GM12873 (cell line): Measurements from ENCODE around the gene ZMYND8.

Experiments used
- TF ChIP-seq, protein P1 (sequence below): IDR thresholded peaks from 2 replicates; pipeline ENCODE4 v1.5.1; 2012; ENCODE audit warnings: low read depth, mild to moderate bottlenecking, moderate library complexity, low read length, control low read depth; ENCODE audit not compliant: insufficient read depth; ENCODE audit errors: missing control alignments

ZMYND8 gene

DNA sequence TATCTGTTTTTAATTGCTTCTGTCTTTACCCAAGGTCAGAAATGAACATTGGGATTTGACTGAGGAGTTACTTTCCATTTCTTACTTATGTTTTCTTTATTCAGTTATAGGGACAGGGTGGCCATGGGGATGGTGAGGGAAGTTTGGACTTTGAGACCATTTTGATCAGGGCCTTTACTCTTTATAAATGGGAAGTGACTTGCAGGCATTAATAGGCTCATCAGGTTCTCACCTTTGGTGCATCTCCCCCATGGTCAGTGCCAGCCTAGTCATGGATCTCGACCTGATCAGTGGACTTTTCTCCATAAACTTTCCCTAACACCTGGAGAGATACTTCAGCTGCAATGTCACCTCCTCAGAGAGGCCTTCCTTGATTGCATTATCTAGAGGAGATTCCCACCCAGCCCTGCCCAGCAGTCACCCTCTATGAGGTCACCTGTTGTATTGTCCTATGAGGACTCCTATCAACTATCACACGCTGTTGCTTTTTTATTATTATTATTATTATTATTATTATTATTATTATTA, 16.8 kb upstream of the ZMYND8 start:
- TF ChIP-seq, protein P1, sequence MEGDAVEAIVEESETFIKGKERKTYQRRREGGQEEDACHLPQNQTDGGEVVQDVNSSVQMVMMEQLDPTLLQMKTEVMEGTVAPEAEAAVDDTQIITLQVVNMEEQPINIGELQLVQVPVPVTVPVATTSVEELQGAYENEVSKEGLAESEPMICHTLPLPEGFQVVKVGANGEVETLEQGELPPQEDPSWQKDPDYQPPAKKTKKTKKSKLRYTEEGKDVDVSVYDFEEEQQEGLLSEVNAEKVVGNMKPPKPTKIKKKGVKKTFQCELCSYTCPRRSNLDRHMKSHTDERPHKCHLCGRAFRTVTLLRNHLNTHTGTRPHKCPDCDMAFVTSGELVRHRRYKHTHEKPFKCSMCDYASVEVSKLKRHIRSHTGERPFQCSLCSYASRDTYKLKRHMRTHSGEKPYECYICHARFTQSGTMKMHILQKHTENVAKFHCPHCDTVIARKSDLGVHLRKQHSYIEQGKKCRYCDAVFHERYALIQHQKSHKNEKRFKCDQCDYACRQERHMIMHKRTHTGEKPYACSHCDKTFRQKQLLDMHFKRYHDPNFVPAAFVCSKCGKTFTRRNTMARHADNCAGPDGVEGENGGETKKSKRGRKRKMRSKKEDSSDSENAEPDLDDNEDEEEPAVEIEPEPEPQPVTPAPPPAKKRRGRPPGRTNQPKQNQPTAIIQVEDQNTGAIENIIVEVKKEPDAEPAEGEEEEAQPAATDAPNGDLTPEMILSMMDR, result no peak

DNA sequence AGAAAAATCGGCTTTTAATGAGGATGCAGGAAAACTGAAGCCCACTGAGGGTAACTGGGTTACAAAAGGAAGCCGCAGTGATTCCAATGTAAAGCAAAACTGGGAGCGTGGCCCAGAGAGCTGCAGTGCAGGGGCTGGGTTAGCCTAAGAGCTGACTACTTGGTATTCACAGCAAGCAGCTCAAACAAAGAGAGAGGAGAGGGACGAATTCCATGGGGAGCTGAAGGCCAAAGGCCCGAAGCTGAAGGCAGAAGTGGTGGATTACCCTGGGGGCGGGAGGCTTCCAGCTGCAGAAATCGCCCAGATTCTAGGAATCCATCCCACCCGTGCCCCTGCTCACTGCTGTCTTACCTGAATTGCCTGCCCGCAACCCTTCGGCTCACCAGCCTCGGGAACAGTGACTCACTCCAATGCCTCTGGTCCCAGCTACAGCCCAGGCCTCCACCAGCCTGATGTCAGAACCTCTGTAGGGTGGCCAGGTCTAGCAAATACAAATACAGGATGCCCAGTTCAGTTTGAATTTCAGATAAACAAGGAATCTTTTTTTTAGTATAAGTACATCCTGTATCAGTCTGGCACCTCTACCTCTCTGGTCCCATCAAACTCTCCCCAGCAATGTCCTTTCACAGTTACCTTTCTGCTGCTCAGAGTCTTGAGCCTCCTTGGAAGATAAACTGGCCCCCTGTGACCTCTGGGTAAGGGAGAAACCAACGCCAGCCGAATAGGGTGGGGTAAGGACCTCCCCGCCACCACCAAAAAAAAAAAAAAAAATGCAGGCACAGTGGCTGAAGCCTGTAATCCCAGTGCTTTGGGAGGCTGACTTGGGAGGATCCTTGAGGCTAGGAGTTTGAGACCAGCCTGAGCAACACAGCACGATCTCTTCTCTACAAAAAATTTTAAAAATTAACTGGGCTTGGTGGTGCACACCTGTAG, 14.6 kb upstream of the ZMYND8 start:
- TF ChIP-seq, protein P1, result no peak

DNA sequence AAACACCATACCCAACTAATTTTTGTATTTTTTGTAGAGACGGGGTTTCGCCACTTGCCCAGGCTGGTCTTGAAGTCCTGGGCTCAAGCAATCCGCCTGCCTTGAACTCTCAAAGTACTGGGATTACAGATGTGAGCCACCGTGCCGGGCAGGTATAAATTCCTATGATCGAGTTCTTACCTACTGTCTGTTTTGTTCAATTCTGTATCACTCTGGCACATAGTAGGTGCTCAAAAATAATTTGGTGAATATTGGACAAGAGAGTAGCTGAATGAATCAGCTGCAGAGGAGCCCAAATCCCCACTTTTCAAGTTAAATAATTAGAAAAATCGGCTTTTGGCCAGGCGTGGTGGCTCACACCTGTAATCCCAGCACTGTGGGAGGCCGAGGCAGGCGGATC, 13.7 kb upstream of the ZMYND8 start:
- TF ChIP-seq, protein P1, result no peak

DNA sequence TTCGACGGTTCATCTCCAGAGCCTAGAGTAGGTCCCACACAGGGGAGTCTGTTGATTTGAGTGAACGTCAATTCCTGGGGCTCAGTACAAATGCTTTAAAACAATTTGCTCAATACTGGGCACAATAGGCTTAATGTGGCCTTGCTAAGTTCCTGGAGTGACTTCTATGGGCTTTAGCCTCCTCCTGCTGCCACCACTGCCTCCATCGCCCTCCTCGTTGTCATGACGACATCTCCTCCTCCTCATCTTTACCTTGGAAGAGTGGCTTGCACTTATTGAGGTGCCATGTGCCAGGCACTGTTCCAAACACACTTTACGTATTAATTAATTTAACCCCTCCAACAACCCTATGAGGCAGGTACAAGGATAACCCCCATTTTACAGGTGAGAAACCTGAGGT, 11.8 kb upstream of the ZMYND8 start:
- TF ChIP-seq, protein P1, result no peak

DNA sequence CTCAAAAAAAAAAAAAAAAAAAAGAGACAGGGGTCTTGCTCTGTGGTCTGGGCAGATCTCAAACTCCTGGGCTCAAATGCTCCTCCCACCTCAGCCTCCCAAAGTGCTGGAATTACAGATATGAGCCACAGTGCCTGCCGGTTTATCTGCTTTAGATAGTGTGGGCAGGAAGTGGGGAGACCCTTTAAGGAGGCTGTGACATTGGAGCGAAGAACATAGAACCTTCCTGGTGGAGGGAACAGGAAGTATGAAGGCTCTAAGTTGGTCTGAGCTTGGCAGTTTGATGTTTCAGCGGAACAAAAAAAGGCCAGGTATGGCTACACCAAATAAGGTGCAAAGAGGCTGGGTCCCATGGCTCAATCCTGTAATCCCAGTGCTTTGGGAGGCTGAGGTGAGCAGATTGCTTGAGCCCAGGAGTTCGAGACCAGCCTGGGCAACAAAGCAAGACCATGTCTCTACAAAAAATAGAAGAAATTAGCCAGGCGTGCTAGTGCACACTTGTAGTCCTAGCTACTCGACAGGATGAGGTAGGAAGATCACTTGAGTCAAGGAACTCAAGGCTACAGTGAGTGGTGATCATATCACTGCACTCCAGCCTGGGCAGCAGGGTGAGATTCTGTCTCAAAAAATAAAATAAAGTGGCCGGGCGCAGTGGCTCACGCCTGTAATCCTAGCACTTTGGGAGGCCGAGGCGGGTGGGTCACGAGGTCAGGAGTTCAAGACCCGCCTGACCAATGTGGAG, 8.7 kb upstream of the ZMYND8 start:
- TF ChIP-seq, protein P1, result no peak

DNA sequence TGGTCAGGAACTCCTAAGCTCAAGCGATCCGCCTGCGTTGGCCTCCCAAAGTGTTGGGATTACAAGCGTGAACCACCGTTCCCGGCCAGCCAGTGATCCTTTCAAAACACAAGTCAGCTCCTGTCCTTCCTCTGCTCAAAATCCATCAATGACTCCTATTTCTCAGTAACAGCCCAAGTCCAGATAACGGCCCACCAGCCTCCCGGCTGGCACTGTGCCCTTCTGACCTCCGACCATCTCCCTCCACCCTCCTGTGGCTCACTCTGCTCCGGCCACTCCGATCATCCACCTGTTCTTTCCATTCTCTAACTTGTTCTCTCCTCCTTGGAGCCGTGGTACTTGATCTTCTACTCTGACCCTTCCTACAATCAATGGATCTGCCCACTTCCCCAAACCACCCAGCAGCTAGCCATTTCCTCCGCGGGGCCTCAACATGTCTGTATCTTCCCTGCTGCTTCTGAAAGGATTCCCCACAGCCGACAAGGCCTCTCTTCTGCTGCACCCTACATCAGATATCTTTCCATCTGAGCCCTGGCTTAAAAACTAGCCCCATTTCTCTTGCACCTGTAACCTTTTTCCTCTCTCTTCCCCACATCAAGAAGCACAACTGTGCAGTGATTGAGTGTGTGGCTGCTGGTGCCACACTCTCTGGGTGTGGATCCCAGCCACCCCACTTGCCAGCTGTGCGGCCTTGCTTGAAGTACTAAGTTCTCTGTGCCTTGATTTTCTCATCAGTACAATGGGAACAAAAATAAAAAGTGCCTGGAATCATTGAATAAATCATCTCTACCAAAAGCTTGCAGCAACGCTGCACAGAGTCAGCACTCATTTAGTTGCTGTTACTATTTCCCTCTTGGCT, 6.1 kb upstream of the ZMYND8 start:
- TF ChIP-seq, protein P1, result no peak
